Colonic mucosa (tissue), 4 donors: Measurements from ENCODE around the gene DDR2. TPM values are rescaled to one million over a fixed set of nuclear protein-coding genes. Genes with fewer than 3 reads are reported as not detected.

Experiments
- DNase-seq: peaks from one replicate; pipeline ENCODE4 v3.0.0-alpha.2; 2020
- H3K27ac ChIP-seq: fragments of 200-600 bp; one replicate; pipeline ENCODE4 v1.8.0; 2021
- H3K27me3 ChIP-seq: fragments of 200-600 bp; one replicate; pipeline ENCODE4 v1.8.0; 2021
- H3K36me3 ChIP-seq: fragments of 200-600 bp; one replicate; pipeline ENCODE4 v1.8.0; 2021
- H3K4me1 ChIP-seq: fragments of 200-600 bp; one replicate; pipeline ENCODE4 v1.8.0; 2021; ENCODE audit warnings: mild to moderate bottlenecking
- H3K4me3 ChIP-seq: fragments of 200-600 bp; one replicate; pipeline ENCODE4 v1.8.0; 2021
- H3K9ac ChIP-seq, 2 donors: one replicate each; pipeline ENCODE4 v1.7.0; 2013; ENCODE audit warnings: control low read depth in 2 of 2, low read depth in 2 of 2, low read length in 2 of 2
- H3K9me3 ChIP-seq: fragments of 200-600 bp; one replicate; pipeline ENCODE4 v1.8.0; 2021
- intact Hi-C: fragments of 100-400 bp; cut with DNase I; formaldehyde crosslinking; loops from one replicate; pipeline ENCODE4 v1.14.1; 2022
- total RNA-seq, 2 donors: library from RNA; stranded (reverse); fragmentation: NEBNext Ultra II Directional in 1 of 2; extraction: Animal tissue kit (Norgen Biotek cat#: 25700) in 1 of 2; gene quantifications; one replicate each; pipeline ENCODE4 v1.2.1, GENCODE V29; 2021
- TF ChIP-seq, protein P1 (sequence below): fragments of 200-600 bp; IDR thresholded peaks from one replicate; pipeline ENCODE4 v1.8.0; 2022; ENCODE audit warnings: antibody characterized with exemption, mild to moderate bottlenecking
- donor health status: healthy.
- donor health status: DM: no; HTN: no; CAD: no.
- donor health status: DM: no; HTN: no; CAD: no.

DDR2 gene
- total RNA-seq, 2 donors from 2014 or later, result 7.6 to 26.5 TPM

DNA sequence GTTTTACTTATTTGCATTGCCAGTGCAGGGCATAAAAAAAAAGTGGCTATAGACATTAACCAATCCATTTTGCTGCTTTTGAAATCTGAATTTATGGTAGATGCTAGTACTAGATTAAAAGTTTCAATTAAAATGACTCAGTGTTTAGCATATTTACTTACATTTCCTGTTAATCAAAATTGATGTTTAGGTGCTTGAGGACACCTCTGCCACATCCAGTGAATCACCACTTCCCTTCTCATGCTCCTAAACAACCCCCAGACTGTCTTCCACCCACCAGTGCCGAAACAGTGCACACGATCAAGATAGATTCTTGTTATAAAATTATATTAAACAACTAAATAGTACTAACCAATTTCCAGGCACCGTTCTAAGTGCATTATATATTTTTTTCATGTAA, 191.0 kb downstream of the DDR2 start:
- no peak overlapping the region for H3K27ac ChIP-seq
- H3K36me3 ChIP-seq, result no peaks in the 10 kb centered on the region
- H3K9ac ChIP-seq, result no peak overlapping the region
- TF ChIP-seq, protein P1, sequence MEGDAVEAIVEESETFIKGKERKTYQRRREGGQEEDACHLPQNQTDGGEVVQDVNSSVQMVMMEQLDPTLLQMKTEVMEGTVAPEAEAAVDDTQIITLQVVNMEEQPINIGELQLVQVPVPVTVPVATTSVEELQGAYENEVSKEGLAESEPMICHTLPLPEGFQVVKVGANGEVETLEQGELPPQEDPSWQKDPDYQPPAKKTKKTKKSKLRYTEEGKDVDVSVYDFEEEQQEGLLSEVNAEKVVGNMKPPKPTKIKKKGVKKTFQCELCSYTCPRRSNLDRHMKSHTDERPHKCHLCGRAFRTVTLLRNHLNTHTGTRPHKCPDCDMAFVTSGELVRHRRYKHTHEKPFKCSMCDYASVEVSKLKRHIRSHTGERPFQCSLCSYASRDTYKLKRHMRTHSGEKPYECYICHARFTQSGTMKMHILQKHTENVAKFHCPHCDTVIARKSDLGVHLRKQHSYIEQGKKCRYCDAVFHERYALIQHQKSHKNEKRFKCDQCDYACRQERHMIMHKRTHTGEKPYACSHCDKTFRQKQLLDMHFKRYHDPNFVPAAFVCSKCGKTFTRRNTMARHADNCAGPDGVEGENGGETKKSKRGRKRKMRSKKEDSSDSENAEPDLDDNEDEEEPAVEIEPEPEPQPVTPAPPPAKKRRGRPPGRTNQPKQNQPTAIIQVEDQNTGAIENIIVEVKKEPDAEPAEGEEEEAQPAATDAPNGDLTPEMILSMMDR, result no peak
- intact Hi-C loops, result no loop called here
- H3K4me3 ChIP-seq, result no peak overlapping the region
- DNase-seq, result no peak
- no peaks in the 10 kb centered on the region for H3K9me3 ChIP-seq
- peaks cover 4% of the 10 kb centered on the region for H3K4me1 ChIP-seq
- H3K27me3 ChIP-seq, result peaks cover 8% of the 10 kb centered on the region

DNA sequence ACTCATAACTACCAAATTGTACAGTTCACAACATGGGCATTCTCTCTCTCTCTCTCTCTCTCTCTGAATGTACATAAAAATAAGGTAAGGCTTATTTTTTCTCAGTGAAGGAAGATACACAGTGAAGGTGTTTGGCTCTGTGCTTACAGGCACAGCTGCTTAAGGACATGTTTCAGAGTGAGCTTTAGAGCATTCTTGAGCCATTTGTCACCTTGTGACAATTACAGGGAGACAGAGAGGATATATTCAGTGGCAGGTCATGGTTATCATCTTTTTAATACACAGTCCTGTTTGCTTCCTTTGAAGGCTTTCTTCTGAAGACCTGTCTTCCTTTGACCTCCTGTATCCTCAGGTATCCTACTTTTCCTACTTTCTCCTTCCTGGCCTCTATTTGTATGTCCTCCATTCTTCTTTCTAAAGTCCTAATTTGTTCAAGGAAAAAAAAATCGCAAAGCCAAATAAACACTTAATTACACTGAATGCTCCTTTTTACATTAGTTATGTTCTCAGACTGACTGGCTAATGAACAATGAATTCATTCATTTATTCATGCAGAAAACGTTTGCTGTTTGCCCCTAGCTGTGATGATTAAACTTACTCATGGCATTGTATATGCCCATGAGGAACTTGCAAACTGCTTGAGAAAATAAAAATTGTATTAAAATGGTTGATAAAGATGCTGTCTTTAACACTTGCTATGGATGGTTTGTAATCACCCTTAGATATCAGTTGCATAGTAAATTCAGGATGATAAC, 191.7 kb downstream of the DDR2 start:
- DNase-seq, result no peak
- H3K9me3 ChIP-seq, result no peaks in the 10 kb centered on the region
- H3K4me3 ChIP-seq, result no peak overlapping the region
- TF ChIP-seq, protein P1, result no peak
- no peak overlapping the region for H3K27ac ChIP-seq
- peaks cover 8% of the 10 kb centered on the region for H3K27me3 ChIP-seq
- intact Hi-C loops, result no loop called here
- peaks cover 4% of the 10 kb centered on the region for H3K4me1 ChIP-seq
- no peak overlapping the region for H3K9ac ChIP-seq
- no peaks in the 10 kb centered on the region for H3K36me3 ChIP-seq

DNA sequence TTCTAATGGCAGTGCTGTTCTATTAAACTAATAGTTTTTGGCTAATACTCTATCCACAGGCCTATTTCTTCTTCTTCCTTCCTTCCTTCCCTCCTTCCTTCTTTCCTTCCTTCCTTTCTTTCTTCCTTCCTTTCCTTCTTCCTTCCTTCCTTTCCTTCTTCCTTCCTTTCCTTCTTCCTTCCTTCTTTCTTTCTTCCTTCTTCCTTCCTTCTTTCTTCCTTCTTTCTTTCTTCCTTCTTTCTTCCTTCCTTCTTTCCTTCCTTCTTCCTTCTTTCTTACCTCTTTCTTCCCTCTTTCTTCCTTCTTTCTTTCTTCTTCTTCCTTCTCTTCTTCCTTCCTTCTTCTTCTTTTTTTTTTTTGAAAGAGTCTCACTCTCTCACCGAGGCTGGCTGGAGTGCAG, 197.0 kb downstream of the DDR2 start:
- no peaks in the 10 kb centered on the region for H3K27me3 ChIP-seq
- no peak overlapping the region for H3K4me3 ChIP-seq
- intact Hi-C loops, result no loop called here
- no peak overlapping the region for H3K27ac ChIP-seq
- TF ChIP-seq, protein P1, result no peak
- no peak for DNase-seq
- H3K9ac ChIP-seq, result no peak overlapping the region
- no peaks in the 10 kb centered on the region for H3K4me1 ChIP-seq
- no peaks in the 10 kb centered on the region for H3K36me3 ChIP-seq
- no peaks in the 10 kb centered on the region for H3K9me3 ChIP-seq

DNA sequence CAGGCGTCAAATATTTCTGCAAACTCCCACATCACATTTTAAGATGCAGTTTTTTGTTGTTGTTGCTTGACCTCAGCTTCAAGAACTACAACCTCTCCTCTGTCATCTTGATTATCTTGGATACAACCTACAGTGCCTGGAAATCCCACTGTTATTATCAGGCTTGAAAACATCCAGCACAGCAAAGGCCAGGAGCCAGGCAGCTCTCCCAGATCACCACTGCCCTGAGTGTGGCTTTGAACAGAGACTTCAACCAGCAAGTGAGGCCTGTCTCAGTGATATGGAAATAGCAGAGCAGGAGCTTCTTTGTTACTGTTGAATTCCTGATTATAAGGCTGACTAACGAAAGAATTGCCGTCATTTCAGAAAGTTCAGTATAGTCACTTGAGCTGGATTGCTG, 200.2 kb downstream of the DDR2 start:
- Histone ChIP-seq H3K36me3 (no peaks in the 10 kb centered on the region), H3K27me3 (no peaks in the 10 kb centered on the region), H3K4me3 (no peak overlapping the region), H3K27ac (no peak overlapping the region), H3K9me3 (no peaks in the 10 kb centered on the region), H3K9ac (no peak overlapping the region), H3K4me1 (no peaks in the 10 kb centered on the region)
- intact Hi-C loops, result no loop called here
- TF ChIP-seq, protein P1, result no peak
- DNase-seq, result no peak

DNA sequence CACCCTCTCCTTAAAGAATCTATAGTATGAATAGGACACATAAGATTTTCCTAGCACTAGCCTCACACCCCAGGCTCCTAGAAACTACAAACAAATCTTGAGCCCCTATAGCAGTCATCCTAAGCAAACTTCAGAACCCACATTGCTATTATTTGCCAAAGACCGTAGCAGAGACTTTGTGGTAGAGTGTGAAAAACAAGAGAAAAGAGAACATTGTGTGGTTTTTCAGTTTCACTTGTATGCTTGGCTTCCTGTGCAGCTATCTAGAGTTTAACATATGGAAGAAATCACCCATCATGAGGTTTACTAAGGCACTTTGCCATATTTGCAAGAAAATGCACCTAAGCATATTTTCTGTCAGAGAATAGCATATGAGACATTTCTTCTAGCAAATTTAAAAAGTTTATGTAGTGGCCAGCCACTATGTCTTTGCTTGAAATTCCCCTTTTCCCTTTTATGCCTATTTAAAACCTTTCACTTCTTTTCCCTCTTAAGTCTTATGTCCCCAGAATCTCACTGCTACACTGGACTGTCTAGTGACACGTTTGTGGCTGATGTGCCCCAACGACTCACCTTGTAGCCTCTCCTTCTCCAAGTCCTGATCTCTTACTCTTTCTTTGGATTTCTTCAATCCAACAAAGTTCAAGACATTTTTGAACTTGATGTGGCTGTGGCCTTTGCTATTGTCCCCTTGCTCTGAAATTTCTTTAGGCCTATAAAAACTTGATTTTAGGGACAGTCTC, 203.1 kb downstream of the DDR2 start:
- H3K36me3 ChIP-seq, result no peaks in the 10 kb centered on the region
- H3K27ac ChIP-seq, result no peak overlapping the region
- no peaks in the 10 kb centered on the region for H3K4me1 ChIP-seq
- H3K4me3 ChIP-seq, result no peak overlapping the region
- H3K9ac ChIP-seq, result no peak overlapping the region
- intact Hi-C loops, result no loop called here
- TF ChIP-seq, protein P1, result no peak
- no peaks in the 10 kb centered on the region for H3K27me3 ChIP-seq
- H3K9me3 ChIP-seq, result no peaks in the 10 kb centered on the region
- no peak for DNase-seq

Other genes with a start within 250 kb of the DDR2 start
- gene SH2D1B, start 220.3 kb upstream of the DDR2 start, total RNA-seq, result under 1 TPM; 0.27 to 0.69 TPM
- gene UHMK1, start 134.6 kb upstream of the DDR2 start, total RNA-seq, result 10 to 100 TPM; 52.1 to 59.0 TPM
- 100 to 1,000 TPM in 1 of 2 donors, 10 to 100 TPM in 1; 79.5 to 144 TPM for gene UAP1, start 70.7 kb upstream of the DDR2 start, total RNA-seq
- gene HSD17B7, start 158.2 kb downstream of the DDR2 start, total RNA-seq, result 10 to 100 TPM; 17.7 to 32.1 TPM
- not detected for gene CCDC190, start 228.7 kb downstream of the DDR2 start, total RNA-seq